Measurements from ENCODE around the gene ALK.
"Not testable (repeated sequence)": the region's sequence is repeated elsewhere in the genome, so short reads cannot be mapped to it uniquely, and the experiment has no call there.

Gene ALK

GRCh38 chr2:29269095-29269764, 652.2 kb downstream of the ALK start:
- no peak for DNase-seq

DNA sequence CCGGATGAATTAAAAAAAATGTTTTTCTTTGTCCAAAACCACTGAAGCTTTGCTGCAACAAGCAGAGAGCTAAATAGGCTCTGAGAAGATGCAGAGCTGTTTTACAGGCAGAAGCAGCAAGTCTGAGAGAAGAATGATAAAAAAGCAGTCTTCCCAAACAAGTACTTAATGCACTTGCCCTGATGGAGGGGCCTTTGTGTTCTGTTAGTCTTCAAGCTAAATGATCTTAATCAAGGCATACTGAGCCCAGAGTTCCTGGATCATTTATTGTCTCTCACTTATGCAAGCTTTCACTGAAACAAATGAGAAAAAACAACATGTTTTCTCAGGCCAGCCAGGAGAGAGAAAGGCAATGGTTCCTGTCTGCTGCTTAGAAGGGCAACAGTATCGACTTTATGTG, 653.7 kb downstream of the ALK start:
- no peak for DNase-seq

GRCh38 chr2:29263886-29264285, 657.5 kb downstream of the ALK start:
- DNase-seq, result no peak

DNA sequence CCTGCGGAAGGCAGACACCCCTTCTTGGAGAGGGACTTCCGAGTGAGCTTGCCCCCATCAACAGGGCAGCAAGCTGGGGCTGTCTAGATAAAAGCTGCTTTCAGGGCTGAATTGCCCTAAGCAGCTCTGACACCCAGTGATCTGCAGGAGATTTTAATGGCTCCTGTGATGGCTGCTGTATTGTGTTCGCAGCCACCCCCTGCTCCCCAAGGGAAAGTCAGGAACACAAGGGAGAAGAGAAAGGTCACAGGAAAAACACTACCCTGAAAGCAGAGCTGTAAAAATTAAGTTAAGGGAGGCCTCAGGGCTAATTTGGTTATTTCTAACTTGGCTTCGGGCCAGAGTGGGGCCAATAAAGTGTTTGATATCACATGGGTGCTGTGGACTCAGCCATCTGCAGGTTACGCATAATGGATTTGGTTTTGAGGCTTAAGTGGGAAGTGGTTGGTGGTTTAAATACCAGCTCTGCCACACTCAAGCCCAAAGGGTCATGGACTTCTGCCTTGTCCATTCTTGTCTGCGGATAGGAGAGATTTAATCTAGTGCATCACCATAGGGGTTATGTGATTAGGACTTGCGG, 658.6 kb downstream of the ALK start:
- DNase-seq, result no peak

DNA sequence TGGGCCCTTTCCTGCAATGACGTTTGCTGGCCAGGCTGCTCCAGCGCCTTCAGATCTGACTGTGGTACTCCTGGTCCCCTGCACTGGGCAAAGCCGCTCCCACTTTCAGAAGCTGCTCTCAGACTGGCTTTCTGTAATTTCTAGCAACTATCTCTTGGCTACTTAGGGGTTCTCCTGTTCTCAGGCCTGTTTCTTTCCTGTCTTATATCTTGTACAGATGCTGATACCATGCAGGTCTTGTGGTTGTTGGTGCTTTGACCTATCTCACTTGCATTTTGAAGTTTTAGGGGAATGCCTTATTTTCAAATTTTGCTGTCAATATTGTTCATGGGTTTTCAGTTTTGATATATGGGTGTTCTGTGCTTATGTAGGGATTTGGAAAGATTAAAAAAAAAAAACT, 660.4 kb downstream of the ALK start:
- no peak for DNase-seq

GRCh38 chr2:29260142-29260772, 661.1 kb downstream of the ALK start:
- no peak for DNase-seq

GRCh38 chr2:29259221-29259620, 662.2 kb downstream of the ALK start:
- DNase-seq, result no peak

DNA sequence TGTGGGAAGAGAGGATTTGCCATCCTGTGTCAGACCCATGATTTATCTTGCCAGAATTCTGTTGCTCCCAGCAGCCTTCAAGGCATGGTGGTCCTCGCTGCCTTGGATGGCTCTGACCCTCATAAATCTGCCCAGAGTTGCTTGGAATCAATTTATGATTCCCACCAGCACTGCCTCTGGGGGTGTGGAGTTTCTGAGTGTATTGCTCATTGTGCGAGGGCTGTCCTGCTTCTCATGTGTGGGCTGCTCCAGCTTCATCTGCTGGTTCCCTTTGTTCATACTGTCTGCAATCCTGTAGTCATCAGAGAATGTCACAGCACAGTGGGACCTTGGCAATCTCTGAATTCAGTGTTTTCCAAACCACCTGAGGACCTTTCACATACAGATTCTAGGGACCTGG, 666.4 kb downstream of the ALK start:
- peak in 1 of 2 donors; percentile 3 for DNase-seq

GRCh38 chr2:29253495-29254275, 667.7 kb downstream of the ALK start:
- peak in 1 of 2 donors; percentile 14 for DNase-seq

- DNase-seq, result no peak
These were observed 668.4 kb downstream of the ALK start for GRCh38 chr2:29253026-29253425.

- no peak for DNase-seq
These were observed 670.0 kb downstream of the ALK start for GRCh38 chr2:29251406-29251805.

DNA sequence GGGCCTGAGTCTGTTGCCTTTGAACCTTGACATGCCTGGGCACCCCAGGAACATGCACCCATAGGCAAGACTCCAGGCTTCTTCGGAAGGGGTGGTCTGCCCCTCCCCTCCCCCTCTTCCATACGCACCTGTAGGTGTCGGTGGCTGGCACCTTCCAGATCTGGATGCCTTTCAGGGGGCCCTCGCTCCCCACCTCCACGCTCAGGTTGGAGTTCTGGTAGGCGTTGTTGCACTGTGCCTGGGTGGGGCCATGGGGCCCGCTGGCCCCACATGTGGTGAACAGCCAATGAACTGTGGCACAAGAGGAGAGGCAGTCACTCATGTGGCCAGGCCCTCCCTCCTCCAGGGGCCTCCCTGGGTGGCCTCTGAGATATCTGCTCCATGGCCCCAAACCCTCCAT, 670.4 kb downstream of the ALK start:
- DNase-seq, result no peak

GRCh38 chr2:29249666-29250253, 671.6 kb downstream of the ALK start:
- DNase-seq, result no peak

DNA sequence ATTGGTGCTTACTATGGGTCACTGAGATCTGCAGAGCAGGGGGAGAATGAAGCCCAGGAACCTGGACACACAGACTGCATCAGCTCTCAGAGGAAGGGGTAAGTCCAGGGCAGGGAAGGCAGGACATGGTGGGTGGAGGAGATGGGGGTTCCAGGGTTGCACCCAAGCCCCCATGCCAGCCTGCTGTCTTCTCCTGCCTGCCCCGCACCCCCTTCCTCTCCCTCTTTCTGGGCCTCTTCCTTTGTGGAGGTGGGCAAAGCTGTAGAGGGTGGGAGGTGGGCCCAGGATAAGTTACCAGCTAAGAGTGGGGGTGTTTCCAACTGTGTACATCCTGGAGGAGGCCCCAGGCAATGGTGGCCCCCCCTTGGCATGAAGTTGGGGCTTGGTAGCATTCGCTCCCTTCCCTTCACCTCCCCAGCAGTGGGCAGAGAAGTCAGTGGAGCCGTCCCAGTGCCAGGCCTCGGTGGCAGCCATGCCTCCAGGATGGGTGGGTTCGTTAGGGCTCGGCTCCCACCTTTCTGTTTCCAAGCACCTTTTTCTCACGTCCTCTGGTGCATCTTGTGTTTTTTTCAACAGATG, 674.0 kb downstream of the ALK start:
- DNase-seq, result no peak

DNA sequence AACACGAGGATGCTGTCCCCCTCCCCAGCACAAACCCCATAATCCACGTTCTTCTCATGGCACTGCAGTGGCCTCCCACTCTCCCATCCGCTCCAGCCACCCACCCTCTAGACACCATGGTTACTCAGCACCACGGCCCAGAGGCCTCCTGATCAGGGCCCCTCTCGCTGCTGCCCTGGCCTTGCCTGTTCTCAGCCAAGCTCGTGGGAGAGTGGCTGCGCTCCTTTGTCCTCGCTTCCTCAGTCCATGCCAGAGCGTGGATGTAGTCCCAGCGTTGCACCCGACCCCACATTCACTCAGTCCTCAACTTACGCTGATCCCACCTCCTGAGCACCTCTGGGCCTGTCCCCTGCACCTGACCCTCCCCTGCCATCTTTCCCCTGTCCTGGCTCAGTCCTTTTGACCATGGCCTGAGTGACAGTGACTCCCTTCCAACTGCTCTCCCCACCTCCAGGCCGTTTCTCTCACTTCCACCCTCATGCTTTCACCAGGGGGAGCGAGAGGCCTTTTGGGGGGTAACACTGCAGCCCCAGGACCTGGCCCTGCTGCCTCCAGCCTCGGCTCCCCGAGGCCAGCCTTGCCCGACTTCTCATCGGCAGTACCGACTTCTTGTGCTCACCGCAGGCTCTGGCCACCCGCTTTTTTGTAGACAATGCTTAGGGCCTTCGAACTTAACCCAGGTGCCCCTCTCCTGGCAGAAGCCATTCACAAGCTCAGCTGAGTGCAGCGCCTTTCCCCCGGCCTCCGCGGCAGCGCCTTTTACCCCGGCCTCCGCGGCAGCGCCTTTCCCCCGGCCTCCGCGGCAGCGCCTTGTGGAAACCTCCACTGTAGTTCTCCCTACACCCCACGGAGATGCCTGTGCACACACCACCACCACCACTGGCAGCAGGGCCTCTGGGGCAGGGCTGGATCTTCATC, 674.7 kb downstream of the ALK start:
- no peak for DNase-seq

DNA sequence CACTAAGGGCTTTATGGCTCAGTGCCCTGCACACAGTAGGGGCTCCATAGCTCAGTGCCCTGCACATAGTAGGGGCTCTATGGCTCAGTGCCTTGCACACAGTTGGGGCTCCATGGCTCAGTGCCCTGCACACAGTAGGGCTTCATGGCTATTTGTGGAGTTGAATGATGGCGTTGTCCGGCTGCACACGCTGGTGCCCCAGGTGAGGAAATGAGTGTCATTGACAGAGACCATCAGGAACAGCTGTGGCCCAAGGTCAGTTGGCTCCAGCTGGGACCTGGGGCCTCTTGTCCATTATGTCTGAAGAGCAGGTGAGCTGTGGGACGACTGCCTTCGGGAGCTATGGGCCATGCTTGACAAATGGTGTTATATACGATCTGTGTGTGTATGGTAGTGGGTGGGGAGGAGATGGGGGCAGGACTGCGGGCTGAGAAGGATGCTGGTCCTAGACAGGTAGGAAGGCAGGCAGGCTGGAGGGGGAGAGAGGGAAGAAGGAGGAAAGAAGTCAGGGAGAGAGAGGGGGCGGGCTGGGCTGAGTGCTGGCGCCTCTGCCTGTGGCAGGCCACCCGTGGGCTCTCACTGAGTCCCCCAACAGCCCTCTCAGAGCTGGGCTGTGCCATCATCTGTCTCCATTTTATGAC, 675.5 kb downstream of the ALK start:
- DNase-seq, result no peak

GRCh38 chr2:29245035-29245741, 676.2 kb downstream of the ALK start:
- DNase-seq, result not testable (repeated sequence)

- DNase-seq, result no peak
These were observed 678.6 kb downstream of the ALK start for GRCh38 chr2:29242621-29243375.

GRCh38 chr2:29241955-29242565, 679.3 kb downstream of the ALK start:
- DNase-seq, result no peak
